Measurements from ENCODE around the gene NUP107. TPM values are rescaled to one million over a fixed set of nuclear protein-coding genes. Genes with fewer than 3 reads are reported as not detected.
"Not testable (repeated sequence)": the region's sequence is repeated elsewhere in the genome, so short reads cannot be mapped to it uniquely, and the experiment has no call there.

NUP107 gene
- total RNA-seq, 1 experiment from 2014 or later, result 132 TPM

DNA sequence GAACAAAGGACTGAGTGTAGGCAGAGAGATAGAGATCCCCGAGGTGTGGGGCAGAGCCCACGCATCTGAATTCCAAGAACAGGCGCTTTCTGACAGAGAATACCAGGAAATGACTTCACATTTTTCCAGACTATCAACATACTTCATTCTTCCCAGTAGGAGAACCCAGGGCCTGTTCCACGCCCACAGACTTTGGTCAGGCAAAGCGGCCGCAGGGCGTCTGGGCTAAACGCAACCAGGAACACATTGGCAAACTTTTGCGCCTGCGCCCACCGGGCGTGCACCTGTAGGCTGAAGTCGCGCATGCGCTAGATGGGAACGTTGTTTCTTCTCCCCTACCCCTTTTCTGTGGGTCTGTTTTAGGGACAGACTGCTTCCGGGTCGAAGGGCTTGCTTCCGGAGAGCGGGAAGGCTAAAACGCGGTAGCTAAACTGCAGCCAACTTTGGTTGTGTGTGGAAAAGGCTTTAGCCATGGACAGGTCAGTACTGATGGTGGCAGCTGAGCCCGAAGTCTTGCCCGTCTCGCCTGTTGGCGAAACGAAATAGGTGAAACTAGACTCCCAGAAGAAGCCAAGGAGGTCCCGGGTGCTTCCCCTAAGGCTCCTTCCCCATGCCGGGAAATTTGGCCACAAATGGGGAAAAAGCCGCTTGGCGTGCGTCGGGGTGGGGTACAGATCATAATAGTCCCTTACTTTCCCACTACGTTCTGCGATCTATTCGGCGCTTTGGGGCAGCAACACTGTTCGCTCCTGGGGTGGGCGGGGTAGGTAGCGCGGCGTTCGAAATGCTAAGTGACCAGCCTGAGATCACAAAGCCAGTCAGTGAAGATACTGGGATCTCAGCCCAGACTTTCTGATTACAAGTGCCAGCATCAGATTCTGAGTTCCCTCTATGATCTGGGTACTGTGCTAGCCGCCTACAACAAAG lies at the start of gene NUP107 (continued):
- TF ChIP-seq, protein P1, sequence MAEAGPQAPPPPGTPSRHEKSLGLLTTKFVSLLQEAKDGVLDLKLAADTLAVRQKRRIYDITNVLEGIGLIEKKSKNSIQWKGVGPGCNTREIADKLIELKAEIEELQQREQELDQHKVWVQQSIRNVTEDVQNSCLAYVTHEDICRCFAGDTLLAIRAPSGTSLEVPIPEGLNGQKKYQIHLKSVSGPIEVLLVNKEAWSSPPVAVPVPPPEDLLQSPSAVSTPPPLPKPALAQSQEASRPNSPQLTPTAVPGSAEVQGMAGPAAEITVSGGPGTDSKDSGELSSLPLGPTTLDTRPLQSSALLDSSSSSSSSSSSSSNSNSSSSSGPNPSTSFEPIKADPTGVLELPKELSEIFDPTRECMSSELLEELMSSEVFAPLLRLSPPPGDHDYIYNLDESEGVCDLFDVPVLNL (CRISPR knock-in tag; IDR thresholded peaks at IDR 0.05; ENCODE audit: borderline replicate concordance, low read depth), result peak; percentile 76; the same call in 1 of the 2 replicates
- TF ChIP-seq ZNF219 (CRISPR knock-in tag; IDR thresholded peaks at IDR 0.05; ENCODE audit: borderline replicate concordance) (no peak), SP1 (CRISPR knock-in tag; conservative IDR thresholded peaks at IDR 0.05) (peak; percentile 87), EMX1 (CRISPR knock-in tag; IDR thresholded peaks at IDR 0.05) (no peak), TEAD1 (CRISPR knock-in tag; IDR thresholded peaks at IDR 0.05) (peak; percentile 80; the same call in 1 of the 2 replicates), HMGA2 (CRISPR knock-in tag; IDR thresholded peaks at IDR 0.05) (no peak)
- TF ChIP-seq, protein P2, sequence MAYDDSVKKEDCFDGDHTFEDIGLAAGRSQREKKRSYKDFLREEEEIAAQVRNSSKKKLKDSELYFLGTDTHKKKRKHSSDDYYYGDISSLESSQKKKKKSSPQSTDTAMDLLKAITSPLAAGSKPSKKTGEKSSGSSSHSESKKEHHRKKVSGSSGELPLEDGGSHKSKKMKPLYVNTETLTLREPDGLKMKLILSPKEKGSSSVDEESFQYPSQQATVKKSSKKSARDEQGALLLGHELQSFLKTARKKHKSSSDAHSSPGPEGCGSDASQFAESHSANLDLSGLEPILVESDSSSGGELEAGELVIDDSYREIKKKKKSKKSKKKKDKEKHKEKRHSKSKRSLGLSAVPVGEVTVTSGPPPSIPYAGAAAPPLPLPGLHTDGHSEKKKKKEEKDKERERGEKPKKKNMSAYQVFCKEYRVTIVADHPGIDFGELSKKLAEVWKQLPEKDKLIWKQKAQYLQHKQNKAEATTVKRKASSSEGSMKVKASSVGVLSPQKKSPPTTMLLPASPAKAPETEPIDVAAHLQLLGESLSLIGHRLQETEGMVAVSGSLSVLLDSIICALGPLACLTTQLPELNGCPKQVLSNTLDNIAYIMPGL (CRISPR knock-in tag; IDR thresholded peaks at IDR 0.05), result peak; percentile 90
- TF ChIP-seq, protein P3, sequence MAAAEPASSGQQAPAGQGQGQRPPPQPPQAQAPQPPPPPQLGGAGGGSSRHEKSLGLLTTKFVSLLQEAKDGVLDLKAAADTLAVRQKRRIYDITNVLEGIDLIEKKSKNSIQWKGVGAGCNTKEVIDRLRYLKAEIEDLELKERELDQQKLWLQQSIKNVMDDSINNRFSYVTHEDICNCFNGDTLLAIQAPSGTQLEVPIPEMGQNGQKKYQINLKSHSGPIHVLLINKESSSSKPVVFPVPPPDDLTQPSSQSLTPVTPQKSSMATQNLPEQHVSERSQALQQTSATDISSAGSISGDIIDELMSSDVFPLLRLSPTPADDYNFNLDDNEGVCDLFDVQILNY (CRISPR knock-in tag; IDR thresholded peaks at IDR 0.05), result 0 out of 2 replicates have a peak, but pooled peaks have one; percentile 29
- TF ChIP-seq, protein P4, sequence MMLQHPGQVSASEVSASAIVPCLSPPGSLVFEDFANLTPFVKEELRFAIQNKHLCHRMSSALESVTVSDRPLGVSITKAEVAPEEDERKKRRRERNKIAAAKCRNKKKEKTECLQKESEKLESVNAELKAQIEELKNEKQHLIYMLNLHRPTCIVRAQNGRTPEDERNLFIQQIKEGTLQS (CRISPR knock-in tag; conservative IDR thresholded peaks at IDR 0.05), result no peak
- TF ChIP-seq, protein P5, sequence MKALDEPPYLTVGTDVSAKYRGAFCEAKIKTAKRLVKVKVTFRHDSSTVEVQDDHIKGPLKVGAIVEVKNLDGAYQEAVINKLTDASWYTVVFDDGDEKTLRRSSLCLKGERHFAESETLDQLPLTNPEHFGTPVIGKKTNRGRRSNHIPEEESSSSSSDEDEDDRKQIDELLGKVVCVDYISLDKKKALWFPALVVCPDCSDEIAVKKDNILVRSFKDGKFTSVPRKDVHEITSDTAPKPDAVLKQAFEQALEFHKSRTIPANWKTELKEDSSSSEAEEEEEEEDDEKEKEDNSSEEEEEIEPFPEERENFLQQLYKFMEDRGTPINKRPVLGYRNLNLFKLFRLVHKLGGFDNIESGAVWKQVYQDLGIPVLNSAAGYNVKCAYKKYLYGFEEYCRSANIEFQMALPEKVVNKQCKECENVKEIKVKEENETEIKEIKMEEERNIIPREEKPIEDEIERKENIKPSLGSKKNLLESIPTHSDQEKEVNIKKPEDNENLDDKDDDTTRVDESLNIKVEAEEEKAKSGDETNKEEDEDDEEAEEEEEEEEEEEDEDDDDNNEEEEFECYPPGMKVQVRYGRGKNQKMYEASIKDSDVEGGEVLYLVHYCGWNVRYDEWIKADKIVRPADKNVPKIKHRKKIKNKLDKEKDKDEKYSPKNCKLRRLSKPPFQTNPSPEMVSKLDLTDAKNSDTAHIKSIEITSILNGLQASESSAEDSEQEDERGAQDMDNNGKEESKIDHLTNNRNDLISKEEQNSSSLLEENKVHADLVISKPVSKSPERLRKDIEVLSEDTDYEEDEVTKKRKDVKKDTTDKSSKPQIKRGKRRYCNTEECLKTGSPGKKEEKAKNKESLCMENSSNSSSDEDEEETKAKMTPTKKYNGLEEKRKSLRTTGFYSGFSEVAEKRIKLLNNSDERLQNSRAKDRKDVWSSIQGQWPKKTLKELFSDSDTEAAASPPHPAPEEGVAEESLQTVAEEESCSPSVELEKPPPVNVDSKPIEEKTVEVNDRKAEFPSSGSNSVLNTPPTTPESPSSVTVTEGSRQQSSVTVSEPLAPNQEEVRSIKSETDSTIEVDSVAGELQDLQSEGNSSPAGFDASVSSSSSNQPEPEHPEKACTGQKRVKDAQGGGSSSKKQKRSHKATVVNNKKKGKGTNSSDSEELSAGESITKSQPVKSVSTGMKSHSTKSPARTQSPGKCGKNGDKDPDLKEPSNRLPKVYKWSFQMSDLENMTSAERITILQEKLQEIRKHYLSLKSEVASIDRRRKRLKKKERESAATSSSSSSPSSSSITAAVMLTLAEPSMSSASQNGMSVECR (CRISPR knock-in tag; IDR thresholded peaks at IDR 0.05; ENCODE audit: borderline replicate concordance), result peak; percentile 84; the same call in 1 of the 2 replicates

DNA sequence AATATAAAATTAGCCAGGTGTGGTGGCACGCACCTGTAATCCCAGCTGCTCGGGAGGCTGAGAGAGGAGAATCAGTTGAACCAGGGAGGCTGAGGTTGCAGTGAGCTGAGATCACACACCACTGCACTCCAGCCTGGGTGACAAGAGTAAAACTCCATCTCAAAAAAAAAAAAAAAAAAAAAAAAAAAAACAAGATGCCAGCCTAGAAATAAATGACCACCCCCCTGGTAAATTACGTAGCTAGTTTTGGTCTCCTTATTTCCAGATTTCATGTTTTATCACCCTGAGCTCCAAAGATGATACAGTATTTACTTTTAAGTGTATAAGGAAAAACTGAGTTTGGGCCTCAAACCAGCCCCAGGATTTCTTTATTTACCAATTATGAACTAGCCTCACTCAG lies 49.3 kb upstream of the NUP107 start:
- not testable (repeated sequence) for H3K9me3 Mint-ChIP-seq; H3K36me3 Mint-ChIP-seq; H3K27me3 Mint-ChIP-seq (ENCODE audit: low read depth); DNase-seq (ENCODE audit: low spot score); H3K27ac Mint-ChIP-seq; H3K4me1 Mint-ChIP-seq; H3K4me3 Mint-ChIP-seq; ATAC-seq
- POLR2A ChIA-PET, result interaction anchor here (0.6 kb wide), 1 partner anchor 20 kb away, joined by 3 read pairs; no protein-coding TSS in a partner anchor
- CTCF ChIA-PET, result interaction anchor here (0.7 kb wide), 2 partner anchors 362 to 655 kb away, joined by 3 to 4 read pairs; no protein-coding TSS in a partner anchor

DNA sequence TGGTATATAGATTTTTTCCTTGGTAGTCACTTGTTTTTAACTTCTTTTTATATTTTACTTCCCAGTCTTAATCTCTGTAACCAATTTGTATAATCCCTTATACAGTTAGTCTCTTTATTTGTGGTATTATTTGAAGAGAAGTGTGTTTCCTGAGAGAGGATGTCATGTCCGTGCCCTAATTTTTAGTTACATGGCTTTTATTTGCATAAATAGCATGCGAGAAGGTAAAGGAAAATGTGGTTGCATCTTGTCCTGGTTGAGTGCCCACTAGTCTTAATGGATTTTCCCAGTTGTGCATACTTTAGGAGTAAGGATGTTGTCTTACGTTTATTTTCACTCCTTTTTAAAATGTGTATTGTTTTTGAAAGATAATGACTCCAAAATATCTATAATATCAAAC lies 48.6 kb upstream of the NUP107 start:
- DNase-seq (ENCODE audit: low spot score), result no peak
- no peaks in the 10 kb centered on the region for H3K9me3 Mint-ChIP-seq
- CTCF ChIA-PET, result interaction anchor here (0.7 kb wide), 1 partner anchor 654 kb away, joined by 3 read pairs; no protein-coding TSS in a partner anchor
- POLR2A ChIA-PET, result no interaction called here
- no peaks in the 10 kb centered on the region for H3K27me3 Mint-ChIP-seq (ENCODE audit: low read depth)
- 0 out of 2 replicates have a peak overlapping the region, but pooled peaks have one; percentile 9 for H3K27ac Mint-ChIP-seq
- TF ChIP-seq IRF2 (CRISPR knock-in tag; IDR thresholded peaks at IDR 0.05; ENCODE audit: borderline replicate concordance, low read depth), result no peak
- no peak for TF ChIP-seq ZNF671 (CRISPR knock-in tag; IDR thresholded peaks at IDR 0.05)
- TF ChIP-seq JAZF1 (CRISPR knock-in tag; IDR thresholded peaks at IDR 0.05), result no peak
- TF ChIP-seq ZNF263 (CRISPR knock-in tag; IDR thresholded peaks at IDR 0.05; ENCODE audit: low read depth), result no peak
- H3K4me3 Mint-ChIP-seq, result no peak overlapping the region
- H3K36me3 Mint-ChIP-seq, result no peaks in the 10 kb centered on the region
- no peak for ATAC-seq
- H3K4me1 Mint-ChIP-seq, result peaks cover 4% of the 10 kb centered on the region
